ENCODE data around the gene TEX101. TPM values are rescaled to one million over a fixed set of nuclear protein-coding genes. Genes with fewer than 3 reads are reported as not detected.
"Not testable (repeated sequence)": the region's sequence is repeated elsewhere in the genome, so short reads cannot be mapped to it uniquely, and the experiment has no call there.

The TEX101 gene, protein sequence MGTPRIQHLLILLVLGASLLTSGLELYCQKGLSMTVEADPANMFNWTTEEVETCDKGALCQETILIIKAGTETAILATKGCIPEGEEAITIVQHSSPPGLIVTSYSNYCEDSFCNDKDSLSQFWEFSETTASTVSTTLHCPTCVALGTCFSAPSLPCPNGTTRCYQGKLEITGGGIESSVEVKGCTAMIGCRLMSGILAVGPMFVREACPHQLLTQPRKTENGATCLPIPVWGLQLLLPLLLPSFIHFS
- total RNA-seq = not detected
- polyA plus RNA-seq = not detected
- 0 to 0.08 (median 0) reads per million in 6 experiments for total RNA-seq

DNA sequence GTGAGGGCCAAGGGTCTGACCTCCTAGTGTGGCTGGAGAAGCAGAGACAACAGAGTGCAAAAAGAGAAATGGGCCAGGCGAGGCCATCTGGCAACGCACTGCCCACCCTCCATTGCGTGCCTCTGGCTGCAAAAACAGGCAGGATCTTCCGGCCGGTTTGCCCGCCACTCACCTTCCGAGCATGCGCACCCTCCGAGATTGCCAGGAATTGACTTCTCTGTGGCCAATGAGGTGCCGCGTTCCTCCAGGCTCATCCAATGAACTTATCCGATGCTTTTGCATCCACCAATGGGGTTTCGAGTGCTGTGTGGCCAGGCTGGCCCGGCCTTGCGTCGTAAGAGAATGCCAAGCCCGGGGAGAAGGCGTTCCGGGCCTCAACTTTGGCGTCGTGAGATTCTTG, at the start of gene TEX101:
Gene TEX101, plus strand, starts transcription at position 337 of the 400 bp plus-strand sequence. CDS start 1,030 bp downstream, outside the sequence.
- DNase-seq = no peak
- ATAC-seq = no peak
- no peaks in the 10 kb centered on the region for H3K36me3 Mint-ChIP-seq
- H3K27me3 Mint-ChIP-seq = peaks cover 0 to 7% (median 0%) of the 10 kb centered on the region in 5 donors
- H3K9me3 Mint-ChIP-seq = peaks cover 0 to 11% (median 0%) of the 10 kb centered on the region in 9 donors
- no peak within 1 kb of the TSS for H3K27ac Mint-ChIP-seq
- H3K4me1 Mint-ChIP-seq = no peaks in the 10 kb centered on the region
- no peak within 1 kb of the TSS for H3K4me3 Mint-ChIP-seq
- POLR2A ChIA-PET = no interaction called here

DNA sequence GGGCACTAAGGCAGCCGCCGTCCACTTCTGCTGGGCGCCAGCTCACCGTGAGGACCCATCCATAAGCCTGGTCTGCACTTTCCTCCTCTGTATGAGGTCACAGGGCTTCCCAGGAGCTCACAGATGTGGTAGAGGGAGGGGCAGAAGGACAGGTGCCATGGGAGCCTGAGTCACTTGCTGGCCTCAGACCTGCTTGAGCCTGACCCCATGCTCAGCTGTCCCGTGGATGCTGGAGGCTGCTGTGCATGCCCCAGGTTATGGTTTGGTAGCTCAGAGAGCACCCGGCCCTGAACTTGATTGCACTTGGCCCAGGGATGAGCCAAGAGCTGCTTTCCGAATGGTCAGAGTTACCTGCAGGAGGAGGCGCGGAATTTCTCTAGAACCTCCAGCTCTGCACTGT, 49.0 kb upstream of the TEX101 start:
- DNase-seq, POLR2A ChIA-PET, ATAC-seq, H3K4me3 Mint-ChIP-seq, H3K4me1 Mint-ChIP-seq, H3K27ac Mint-ChIP-seq, H3K9me3 Mint-ChIP-seq, H3K36me3 Mint-ChIP-seq: not testable (repeated sequence)
- H3K27me3 Mint-ChIP-seq = peaks cover 0 to 12% (median 7%) of the 10 kb centered on the region in 5 donors

DNA sequence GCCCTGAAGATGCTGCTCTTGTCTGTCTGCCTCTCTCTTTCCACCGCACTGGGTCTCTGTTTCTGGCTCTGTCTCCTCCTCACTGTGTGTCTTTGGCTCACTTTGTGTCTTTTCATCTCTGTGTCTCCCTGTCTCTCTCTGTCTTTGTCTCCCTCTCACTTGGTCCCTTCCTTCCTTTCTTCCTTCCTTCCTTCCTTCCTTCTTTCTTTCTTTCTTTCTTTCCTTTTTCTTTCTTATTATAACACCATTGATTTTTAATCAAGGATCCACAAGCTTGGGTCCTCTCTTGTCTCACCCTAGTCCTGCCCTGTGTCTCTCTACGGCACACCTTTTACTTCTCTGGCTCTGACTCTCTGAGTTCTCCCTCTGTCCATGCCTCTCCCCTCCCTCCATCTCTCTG, 46.9 kb upstream of the TEX101 start:
- Mint-ChIP-seq H3K27ac (no peak overlapping the region), H3K36me3 (no peaks in the 10 kb centered on the region), H3K9me3 (no peaks in the 10 kb centered on the region), H3K4me1 (no peaks in the 10 kb centered on the region), H3K4me3 (no peak overlapping the region), H3K27me3 (peaks cover 3 to 19% (median 7%) of the 10 kb centered on the region in 5 donors)
- ATAC-seq (no peak), DNase-seq (no peak)
- POLR2A ChIA-PET = no interaction called here

DNA sequence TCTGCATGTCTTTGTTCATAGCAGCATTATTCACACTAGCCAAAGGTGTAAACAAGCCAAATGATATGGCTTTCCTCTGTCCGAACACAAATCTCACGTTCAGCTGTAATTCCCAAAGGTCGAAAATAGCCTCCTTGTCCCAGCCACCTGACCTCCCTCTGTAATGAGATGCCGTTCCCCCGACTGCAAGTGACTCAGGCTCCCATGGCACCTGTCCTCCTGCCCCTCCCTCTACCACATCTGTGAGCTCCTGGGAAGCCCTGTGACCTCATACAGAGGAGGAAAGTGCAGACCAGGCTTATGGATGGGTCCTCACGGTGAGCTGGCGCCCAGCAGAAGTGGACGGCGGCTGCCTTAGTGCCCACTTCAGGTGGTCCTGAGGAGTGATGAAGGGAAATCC, 45.8 kb upstream of the TEX101 start:
- H3K4me1 Mint-ChIP-seq, H3K4me3 Mint-ChIP-seq, ATAC-seq: not testable (repeated sequence)

DNA sequence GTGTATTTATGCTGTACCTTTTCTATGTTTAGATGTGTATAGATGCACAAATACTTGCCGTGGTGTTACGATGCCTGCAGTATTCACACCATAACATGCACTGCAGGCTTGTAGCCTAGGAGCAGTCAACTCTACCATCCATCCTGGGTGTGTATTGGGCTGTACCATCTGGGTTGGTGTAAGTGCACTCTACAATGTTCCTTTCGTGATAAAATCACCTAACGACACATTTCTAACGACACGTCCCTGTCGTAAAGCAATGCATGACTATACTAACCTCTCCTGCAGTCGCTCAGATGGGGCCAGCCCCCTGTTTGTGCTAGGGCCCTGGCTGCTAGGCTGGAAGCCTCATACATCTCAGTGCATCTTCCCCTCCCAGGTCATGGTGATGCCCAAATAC, 42.8 kb upstream of the TEX101 start:
- H3K9me3 Mint-ChIP-seq = no peaks in the 10 kb centered on the region
- ATAC-seq (no peak), DNase-seq (no peak)
- H3K27me3 Mint-ChIP-seq = peaks cover 4 to 19% (median 7%) of the 10 kb centered on the region in 5 donors
- H3K27ac Mint-ChIP-seq = no peak overlapping the region
- no peaks in the 10 kb centered on the region for H3K4me1 Mint-ChIP-seq
- POLR2A ChIA-PET = no interaction called here
- H3K4me3 Mint-ChIP-seq = no peak overlapping the region
- H3K36me3 Mint-ChIP-seq = no peaks in the 10 kb centered on the region

More for the DNA sequence above, 45.8 kb upstream of the TEX101 start:
- DNase-seq, POLR2A ChIA-PET, H3K36me3 Mint-ChIP-seq, H3K9me3 Mint-ChIP-seq, H3K27ac Mint-ChIP-seq: not testable (repeated sequence)
- peaks cover 3 to 19% (median 7%) of the 10 kb centered on the region in 5 donors for H3K27me3 Mint-ChIP-seq

DNA sequence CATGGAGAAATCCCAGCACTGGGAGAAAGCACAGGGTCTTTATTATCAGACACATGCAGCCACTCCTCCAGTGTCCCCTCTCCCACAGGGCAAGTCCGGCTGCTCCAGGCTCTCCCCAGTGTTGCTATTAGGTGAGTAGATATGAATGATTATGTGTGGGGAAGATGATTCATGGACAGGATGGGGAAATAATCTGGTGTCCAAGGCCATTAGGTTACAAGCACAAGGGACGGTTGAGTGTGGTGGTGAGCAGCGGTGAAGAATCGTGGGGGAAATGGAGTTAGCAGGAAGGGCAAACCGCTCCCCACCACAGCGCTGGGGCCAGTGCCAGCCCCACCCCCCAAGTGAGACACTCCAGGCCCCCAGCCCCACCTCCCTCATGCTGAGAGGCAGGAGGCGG, 42.2 kb upstream of the TEX101 start:
- Mint-ChIP-seq H3K27me3 (peaks cover 4 to 19% (median 7%) of the 10 kb centered on the region in 5 donors), H3K9me3 (no peaks in the 10 kb centered on the region), H3K27ac (no peak overlapping the region), H3K36me3 (no peaks in the 10 kb centered on the region), H3K4me3 (no peak overlapping the region), H3K4me1 (no peaks in the 10 kb centered on the region)
- ATAC-seq (no peak), DNase-seq (no peak)
- POLR2A ChIA-PET = no interaction called here

DNA sequence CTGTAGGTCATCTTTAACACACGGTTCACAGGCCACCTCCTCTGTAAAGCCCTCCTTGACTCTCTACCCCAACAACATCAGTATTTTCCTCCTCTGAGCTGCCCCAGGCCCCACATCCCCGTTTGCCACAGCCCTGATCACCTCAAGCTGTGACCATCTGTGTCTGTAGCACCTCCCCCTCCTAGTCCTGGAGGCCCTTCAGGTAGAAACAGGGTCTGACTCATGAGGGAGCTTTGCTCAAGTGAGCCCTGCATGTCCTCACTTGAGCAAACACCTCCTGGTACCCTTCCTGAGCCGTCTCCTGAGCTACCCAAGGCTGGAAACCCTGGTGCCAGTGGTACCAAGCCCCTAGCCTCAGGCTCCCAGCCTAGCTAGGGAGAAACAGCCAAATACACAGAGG, 37.1 kb upstream of the TEX101 start:
- DNase-seq, ATAC-seq, H3K27ac Mint-ChIP-seq, H3K4me3 Mint-ChIP-seq, H3K9me3 Mint-ChIP-seq, H3K36me3 Mint-ChIP-seq, POLR2A ChIA-PET, H3K4me1 Mint-ChIP-seq: not testable (repeated sequence)
- peaks cover 4 to 15% (median 9%) of the 10 kb centered on the region in 5 donors for H3K27me3 Mint-ChIP-seq

DNA sequence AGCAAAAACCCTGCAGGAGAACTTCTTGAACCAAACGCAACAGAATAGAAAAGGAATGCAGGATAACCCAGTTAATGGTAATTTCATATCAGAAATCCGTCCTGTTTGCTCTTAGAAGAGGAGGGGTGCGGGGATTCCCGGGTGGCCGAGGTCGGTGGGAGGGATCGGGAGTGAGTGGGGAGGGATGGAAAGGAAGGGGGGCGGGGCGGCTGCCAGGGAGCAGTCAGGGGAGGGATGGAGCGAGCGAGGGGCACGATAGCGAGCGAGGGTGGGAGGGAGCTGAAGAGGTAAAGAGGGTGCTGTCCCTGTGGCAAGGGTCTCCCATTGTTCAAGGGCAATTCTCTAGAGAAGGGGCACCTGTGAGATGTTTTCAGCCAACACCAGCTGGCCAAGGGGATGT, 34.7 kb upstream of the TEX101 start:
- DNase-seq (no peak), ATAC-seq (no peak)
- POLR2A ChIA-PET = no interaction called here
- Mint-ChIP-seq H3K36me3 (no peaks in the 10 kb centered on the region), H3K4me3 (no peak overlapping the region), H3K27me3 (peaks cover 4 to 13% (median 9%) of the 10 kb centered on the region in 5 donors), H3K27ac (no peak overlapping the region), H3K4me1 (no peaks in the 10 kb centered on the region), H3K9me3 (no peaks in the 10 kb centered on the region)

DNA sequence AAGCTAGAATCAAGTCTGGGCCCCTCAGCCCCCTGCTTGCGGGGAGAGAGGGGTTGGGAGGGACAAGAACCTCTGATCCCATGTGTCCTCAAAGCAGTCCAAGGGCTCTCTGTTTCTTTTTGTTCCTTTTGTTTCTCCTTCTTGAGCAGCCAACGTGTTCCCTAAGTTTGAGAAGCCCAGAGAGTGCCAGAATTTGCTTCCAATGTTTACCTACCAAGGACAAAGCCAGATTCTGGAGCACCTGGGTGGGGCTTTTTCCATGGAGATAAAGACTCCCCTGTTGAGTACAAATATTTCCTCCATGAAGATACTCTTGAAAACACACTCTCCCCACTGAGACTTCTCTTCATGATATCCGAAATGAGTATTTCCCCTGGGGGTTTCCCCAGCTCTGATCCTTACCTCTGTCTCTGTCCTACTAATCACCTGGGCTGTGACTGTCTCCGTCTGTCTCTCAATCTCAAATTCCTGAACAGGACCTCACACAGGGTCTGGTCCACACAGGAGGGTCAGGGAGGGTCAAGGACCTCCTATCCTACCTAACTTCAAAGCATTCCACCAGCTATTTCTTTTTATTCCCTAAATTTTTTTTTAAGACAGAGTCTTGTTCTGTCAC, 33.8 kb upstream of the TEX101 start:
- no peaks in the 10 kb centered on the region for H3K4me1 Mint-ChIP-seq
- peaks cover 4 to 13% (median 9%) of the 10 kb centered on the region in 5 donors for H3K27me3 Mint-ChIP-seq
- no peak overlapping the region for H3K27ac Mint-ChIP-seq
- H3K36me3 Mint-ChIP-seq = no peaks in the 10 kb centered on the region
- ATAC-seq (no peak), DNase-seq (no peak)
- H3K4me3 Mint-ChIP-seq = no peak overlapping the region
- peaks cover 0 to 4% (median 0%) of the 10 kb centered on the region in 9 donors for H3K9me3 Mint-ChIP-seq
- POLR2A ChIA-PET = no interaction called here

DNA sequence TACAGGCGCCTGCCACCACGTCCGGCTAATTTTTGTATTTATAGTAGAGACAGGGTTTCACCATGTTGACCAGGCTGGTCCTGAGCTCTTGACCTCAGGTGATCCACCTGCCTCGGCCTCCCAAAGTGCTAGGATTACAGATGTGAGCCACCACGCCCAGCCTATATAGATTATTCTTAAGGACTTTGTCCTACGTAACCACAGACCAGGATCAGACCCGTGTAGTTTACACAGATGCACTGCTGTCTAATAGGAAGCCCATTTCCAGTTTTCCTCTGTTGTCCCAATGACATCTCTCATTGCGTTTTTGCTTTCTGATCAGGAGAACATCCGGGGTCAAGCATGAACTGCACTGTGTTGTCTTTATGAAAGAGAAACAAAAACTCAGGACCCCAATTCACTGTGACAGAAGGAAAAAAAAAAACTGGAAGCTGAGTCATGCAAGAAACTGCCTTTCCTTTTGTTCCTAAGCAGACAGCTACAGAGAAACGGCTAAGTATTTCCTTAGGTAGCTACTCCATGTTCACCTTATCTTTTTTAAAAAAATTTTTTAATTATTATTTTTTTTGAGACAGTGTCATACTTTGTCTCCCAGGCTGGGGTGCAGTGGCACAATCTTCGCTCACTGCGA, 32.0 kb upstream of the TEX101 start:
- H3K4me1 Mint-ChIP-seq, H3K9me3 Mint-ChIP-seq, POLR2A ChIA-PET, ATAC-seq, H3K27ac Mint-ChIP-seq, H3K4me3 Mint-ChIP-seq, DNase-seq, H3K36me3 Mint-ChIP-seq: not testable (repeated sequence)
- H3K27me3 Mint-ChIP-seq = peaks cover 4 to 13% (median 8%) of the 10 kb centered on the region in 5 donors

DNA sequence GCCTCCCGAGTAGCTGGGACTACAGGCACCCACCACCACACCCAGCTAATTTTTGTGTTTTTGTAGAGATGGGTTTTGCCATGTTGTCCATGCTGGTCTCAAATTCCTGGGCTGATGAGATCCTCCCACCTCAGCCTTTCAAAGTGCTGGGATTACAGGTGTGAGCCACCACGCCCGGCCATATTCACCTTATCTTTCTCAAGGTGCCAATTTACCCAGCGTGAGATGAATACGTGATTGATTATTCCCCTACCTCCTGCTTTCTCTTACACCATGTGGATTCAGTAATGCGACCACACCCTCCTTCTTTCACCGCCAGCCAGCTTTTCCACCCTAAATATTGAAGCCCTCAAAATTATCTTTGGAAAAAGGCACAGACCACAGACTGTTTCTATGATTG, 31.4 kb upstream of the TEX101 start:
- DNase-seq, H3K27ac Mint-ChIP-seq, ATAC-seq, POLR2A ChIA-PET, H3K9me3 Mint-ChIP-seq, H3K36me3 Mint-ChIP-seq, H3K4me1 Mint-ChIP-seq, H3K4me3 Mint-ChIP-seq: not testable (repeated sequence)
- peaks cover 4 to 13% (median 8%) of the 10 kb centered on the region in 5 donors for H3K27me3 Mint-ChIP-seq

DNA sequence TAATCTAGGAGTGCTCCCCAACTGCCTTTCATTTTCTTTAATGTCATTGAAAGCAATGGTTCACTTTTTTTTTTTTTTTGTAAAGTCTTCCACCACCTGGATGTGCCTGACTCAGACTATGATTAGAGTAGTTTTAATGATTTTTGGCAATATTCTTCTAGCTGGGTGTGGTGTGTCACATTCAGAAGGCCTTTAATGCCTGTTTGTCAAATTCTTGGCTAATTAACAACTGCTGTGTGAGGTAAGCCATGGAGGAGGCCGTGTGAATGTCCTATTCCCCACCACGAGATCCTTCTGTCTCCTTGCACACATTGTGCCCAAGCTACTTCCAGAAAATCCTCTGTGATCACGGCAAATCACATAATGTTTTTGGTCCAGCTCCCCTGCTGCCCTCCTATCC, 30.9 kb upstream of the TEX101 start:
- H3K27me3 Mint-ChIP-seq = peaks cover 4 to 13% (median 8%) of the 10 kb centered on the region in 5 donors
- H3K4me3 Mint-ChIP-seq, H3K9me3 Mint-ChIP-seq, POLR2A ChIA-PET, H3K27ac Mint-ChIP-seq, ATAC-seq, DNase-seq, H3K4me1 Mint-ChIP-seq, H3K36me3 Mint-ChIP-seq: not testable (repeated sequence)

DNA sequence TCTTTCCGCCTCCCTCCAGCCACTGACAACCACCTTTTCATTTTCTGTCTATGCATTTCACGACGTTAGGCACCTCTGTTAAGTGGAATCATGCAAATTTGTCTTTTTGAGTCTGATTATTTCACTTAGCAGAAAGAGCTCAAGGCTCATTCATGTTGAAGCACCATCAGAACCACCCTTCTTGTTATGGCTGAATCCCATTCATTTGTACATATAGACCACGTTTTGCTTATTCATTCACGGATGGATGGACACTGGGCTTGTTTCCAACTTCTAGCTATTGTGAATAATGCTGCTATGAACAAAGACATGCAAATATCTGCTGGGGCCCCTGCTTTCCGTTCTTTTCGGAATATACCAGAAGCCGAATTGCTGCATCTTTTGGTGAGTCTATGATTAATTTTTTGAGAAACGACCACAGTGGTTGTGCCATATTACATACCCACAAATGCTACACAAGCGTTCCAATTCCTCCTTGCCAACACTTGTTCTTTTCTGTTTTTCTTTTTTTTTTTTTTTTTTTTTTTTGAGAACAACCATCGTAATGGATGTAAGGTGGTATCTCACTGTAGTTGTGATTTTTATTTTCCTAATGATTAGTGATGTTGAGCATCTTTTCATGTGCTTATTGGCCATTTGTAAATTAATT, 23.7 kb upstream of the TEX101 start:
- H3K9me3 Mint-ChIP-seq, DNase-seq, POLR2A ChIA-PET, H3K4me1 Mint-ChIP-seq, ATAC-seq, H3K4me3 Mint-ChIP-seq, H3K36me3 Mint-ChIP-seq: not testable (repeated sequence)
- peak overlapping the region in 1 of 10 donors; percentile 28 for H3K27ac Mint-ChIP-seq
- H3K27me3 Mint-ChIP-seq = peaks cover 6 to 23% (median 19%) of the 10 kb centered on the region in 5 donors

Data from naive thymus-derived CD8-positive, alpha-beta T cell (primary cell).